Stimulated activated CD4-positive, alpha-beta T cell treated with anti-CD3 and anti-CD28 coated beads, Interleukin-1b, Interleukin-23, amount 100 ng/mL, for 4 hours (primary cell): ENCODE measurements around the gene FKRP.
A peak's percentile ranks its signal among the peaks of the same experiment; 100 is the strongest.
"Not testable (repeated sequence)": the region's sequence is repeated elsewhere in the genome, so short reads cannot be mapped to it uniquely, and the experiment has no call there.

Source experiments
- DNase-seq, 2 donors: peaks; one replicate each; pipeline ENCODE4 v3.0.0-alpha.2; 2020; ENCODE audit warnings: low read depth in 2 of 2

FKRP gene

GRCh38 chr19:46745521-46746280 is at the start of gene FKRP:
Gene FKRP (plus strand): TSS chr19:46746057. CDS start chr19:46755451, 9,394 bp downstream.
- DNase-seq, result peak; percentile 25 to 43

- no peak for DNase-seq
Measured at GRCh38 chr19:46696866-46697203, 49.0 kb upstream of the FKRP start.

- no peak for DNase-seq
Measured at GRCh38 chr19:46697204-46697960, 48.5 kb upstream of the FKRP start.

GRCh38 chr19:46698395-46699321 is 47.2 kb upstream of the FKRP start:
- DNase-seq, result no peak

GRCh38 chr19:46700704-46701103 is 45.2 kb upstream of the FKRP start:
- no peak for DNase-seq

- DNase-seq, result peak; percentile 91 to 92
Measured at GRCh38 chr19:46704379-46705076, 41.3 kb upstream of the FKRP start.

GRCh38 chr19:46710687-46711086 is 35.2 kb upstream of the FKRP start:
- DNase-seq, result no peak

GRCh38 chr19:46712768-46713338 is 33.0 kb upstream of the FKRP start:
- DNase-seq, result not testable (repeated sequence)

- peak; percentile 50 to 54 for DNase-seq
Measured at GRCh38 chr19:46713781-46714443, 31.9 kb upstream of the FKRP start.

- peak; percentile 31 to 54 for DNase-seq
Measured at GRCh38 chr19:46714444-46715106, 31.3 kb upstream of the FKRP start.

GRCh38 chr19:46715620-46715974 is 30.3 kb upstream of the FKRP start:
- DNase-seq, result no peak

- no peak for DNase-seq
Measured at GRCh38 chr19:46715975-46716671, 29.7 kb upstream of the FKRP start.

- DNase-seq, result no peak
Measured at GRCh38 chr19:46716672-46717033, 29.2 kb upstream of the FKRP start.

- peak; percentile 81 to 91 for DNase-seq
Measured at GRCh38 chr19:46717034-46717715, 28.7 kb upstream of the FKRP start, which contains the start of gene PRKD2. Gene PRKD2 (minus strand): TSS chr19:46717114. CDS start chr19:46716370, 744 bp downstream.

GRCh38 chr19:46717716-46718143 is 28.1 kb upstream of the FKRP start:
- no peak for DNase-seq

- DNase-seq, result peak in 1 of 2 donors; percentile 25
Measured at GRCh38 chr19:46718157-46718933, 27.5 kb upstream of the FKRP start.

- DNase-seq, result no peak
Measured at GRCh38 chr19:46718934-46719622, 26.8 kb upstream of the FKRP start.
